Measurements from ENCODE around the gene MAPK10. TPM values are rescaled to one million over a fixed set of nuclear protein-coding genes. Genes with fewer than 3 reads are reported as not detected.

Gene MAPK10
- total and polyA plus RNA-seq, 9 of the 15 experiments (the other 6 are each of a cell fraction or from before 2014, with no cell fraction given) = 0.10 to 0.53 (median 0.18) TPM; not detected in 4

- DNase-seq (ENCODE audit: extremely low read depth in 1 of 4, low spot score in 3 of 4) = no peak
- POLR2A ChIA-PET = no interaction called here
- Histone ChIP-seq H2AFZ (ENCODE audit: low read depth, low read length) (no peak overlapping the region), H3K36me3 (ENCODE audit: control insufficient read depth, insufficient read depth, low read length) (no peaks in the 10 kb centered on the region), H3K4me2 (ENCODE audit: insufficient read depth, low read length) (no peak overlapping the region), H3K9me3 (replicated peaks; ENCODE audit: control insufficient read depth, insufficient read depth, low read depth, low read length) (no peaks in the 10 kb centered on the region), H3K9ac (ENCODE audit: insufficient read depth in 1 of 2, low read depth in 2 of 2, low read length in 2 of 2) (no peak overlapping the region), H3K4me1 (replicated peaks in 1 of 2; ENCODE audit: control insufficient read depth in 2 of 2, insufficient read depth in 2 of 2, low read length in 2 of 2) (no peaks in the 10 kb centered on the region), H3K9me1 (ENCODE audit: control insufficient read depth, insufficient read depth, low read length) (no peaks in the 10 kb centered on the region), H3K27me3 (ENCODE audit: control insufficient read depth in 2 of 2, insufficient read depth in 2 of 2, low read length in 2 of 2) (no peaks in the 10 kb centered on the region), H3K79me2 (ENCODE audit: control insufficient read depth, insufficient read depth, low read length) (no peaks in the 10 kb centered on the region), H3K4me3 (no peak overlapping the region), H4K20me1 (replicated peaks; ENCODE audit: control insufficient read depth, insufficient read depth, low read length) (no peaks in the 10 kb centered on the region), H3K27ac (ENCODE audit: extremely low read depth, low read depth, low read length) (no peak overlapping the region)
- WGBS (ENCODE audit: insufficient coverage, low coverage, missing lambda C conversion rate) = 0% methylated on average over 3 of the region's 3 CpGs
- ATAC-seq = no peak
- intact Hi-C loops (cut with micrococcal nuclease) (no loop called here), in situ Hi-C loops (cut with MboI) (no loop called here)
- FAIRE-seq = no peak
- CTCF ChIA-PET (ENCODE audit: low intra/inter-chr PET ratio) = no interaction called here
- BruUV-seq (replicated peaks) = no TSS peak
- TF ChIP-seq IRF2 (CRISPR knock-in tag; IDR thresholded peaks at IDR 0.05) (no peak), ZSCAN32 (CRISPR knock-in tag; IDR thresholded peaks at IDR 0.05) (no peak), ATF1 (CRISPR knock-in tag; IDR thresholded peaks at IDR 0.05) (no peak), ATF1 (tag; IDR thresholded peaks at IDR 0.05) (no peak), THRB (CRISPR knock-in tag; conservative IDR thresholded peaks at IDR 0.05) (no peak), UBTF (IDR thresholded peaks at IDR 0.05; ENCODE audit: borderline replicate concordance in 1 of 2, low read depth in 2 of 2, low read length in 2 of 2) (no peak), YBX1 (IDR thresholded peaks at IDR 0.05) (no peak), SMARCA5 (IDR thresholded peaks at IDR 0.05) (no peak), POLR2A (conservative IDR thresholded peaks at IDR 0.05) (no peak), NBN (IDR thresholded peaks at IDR 0.05; ENCODE audit: low read depth) (no peak), E2F4 (CRISPR knock-in tag; IDR thresholded peaks at IDR 0.05; ENCODE audit: low read depth) (no peak), HMBOX1 (IDR thresholded peaks at IDR 0.05) (no peak), ZNF512 (tag; IDR thresholded peaks at IDR 0.05) (no peak), STAG1 (CRISPR knock-in tag; IDR thresholded peaks at IDR 0.05; ENCODE audit: borderline replicate concordance) (no peak), ZBTB43 (CRISPR knock-in tag; IDR thresholded peaks at IDR 0.05) (no peak)
These were observed 21.3 kb downstream of the MAPK10 start for GRCh38 chr4:86338521-86338920.
